Urinary bladder (tissue), 4 donors: ENCODE results near the gene ESR1. TPM values are rescaled to one million over a fixed set of nuclear protein-coding genes. Genes with fewer than 3 reads are reported as not detected.

Experiments
- DNase-seq: peaks from one replicate; pipeline ENCODE4 v3.0.0-alpha.2; 2015; ENCODE audit errors: extremely low spot score
- H3K27ac ChIP-seq: one replicate; pipeline ENCODE4 v1.5.1; 2013; ENCODE audit warnings: low read depth, mild to moderate bottlenecking, moderate library complexity
- H3K36me3 ChIP-seq: one replicate; pipeline ENCODE4 v1.6.1; 2013; ENCODE audit warnings: mild to moderate bottlenecking, moderate library complexity; ENCODE audit not compliant: insufficient read depth
- H3K4me1 ChIP-seq: one replicate; pipeline ENCODE4 v1.6.1; 2013; ENCODE audit warnings: mild to moderate bottlenecking, moderate library complexity; ENCODE audit not compliant: insufficient read depth
- H3K4me3 ChIP-seq: one replicate; pipeline ENCODE4 v1.5.1; 2013; ENCODE audit warnings: low read depth, low read length
- WGBS: extraction: QIAGEN DNeasy Blood & Tissue Kit; methylation state at CpG from one replicate; pipeline ENCODE4 v1.1.7; 2013; 5-methylcytosine and 5-hydroxymethylcytosine counted together
- polyA plus RNA-seq: library from polyadenylated mRNA; stranded (reverse); fragments of 200-250 nt; gene quantifications from one replicate; pipeline ENCODE4 v1.2.3, GENCODE V29; 2013
- total RNA-seq: library from RNA; depleted of rRNA; stranded (reverse); fragments of >200 nt; gene quantifications from one replicate; pipeline ENCODE4 v1.2.3, GENCODE V29; 2014
- donor health status: healthy with polysubstance abuse.
- donor health status: healthy.

Gene ESR1
- total and polyA plus RNA-seq, 2 donors, result 1.8 to 6.9 TPM

GRCh38 chr6:152094276-152094675 lies 286.8 kb downstream of the ESR1 start:
- H3K27ac ChIP-seq, result no peak overlapping the region
- peaks cover 4% of the 10 kb centered on the region for H3K4me1 ChIP-seq
- DNase-seq, result no peak
- WGBS, result 91% methylated on average over 4 of the region's 4 CpGs
- H3K36me3 ChIP-seq, result no peaks in the 10 kb centered on the region
- H3K4me3 ChIP-seq, result no peak overlapping the region

- Histone ChIP-seq H3K4me3 (no peak overlapping the region), H3K4me1 (peaks cover 4% of the 10 kb centered on the region), H3K27ac (peak overlapping the region; percentile 25), H3K36me3 (no peaks in the 10 kb centered on the region)
- no peak for DNase-seq
- WGBS, result 69% methylated on average over 3 of the region's 3 CpGs
Observed at GRCh38 chr6:152094992-152095592, 287.6 kb downstream of the ESR1 start.

- Histone ChIP-seq H3K27ac (no peak overlapping the region), H3K4me3 (no peak overlapping the region), H3K36me3 (no peaks in the 10 kb centered on the region), H3K4me1 (peaks cover 2% of the 10 kb centered on the region)
- peak; percentile 21 for DNase-seq
- WGBS, result 48% methylated on average over 5 of the region's 5 CpGs
Observed at GRCh38 chr6:152096863-152097496, 289.5 kb downstream of the ESR1 start.

GRCh38 chr6:152098683-152099082 lies 291.2 kb downstream of the ESR1 start:
- peaks cover 2% of the 10 kb centered on the region for H3K4me1 ChIP-seq
- DNase-seq, result no peak
- H3K4me3 ChIP-seq, result no peak overlapping the region
- no peaks in the 10 kb centered on the region for H3K36me3 ChIP-seq
- no peak overlapping the region for H3K27ac ChIP-seq
- WGBS, result 93% methylated on average over 14 of the region's 14 CpGs

- DNase-seq, result no peak
- Histone ChIP-seq H3K27ac (no peak overlapping the region), H3K4me1 (peaks cover 2% of the 10 kb centered on the region), H3K4me3 (no peak overlapping the region), H3K36me3 (no peaks in the 10 kb centered on the region)
- WGBS, result 81% methylated on average over 4 of the region's 4 CpGs
Observed at GRCh38 chr6:152099446-152100182, 292.1 kb downstream of the ESR1 start.

- no peak for DNase-seq
- 58% methylated on average over 7 of the region's 7 CpGs for WGBS
- no peaks in the 10 kb centered on the region for H3K4me1 ChIP-seq
- no peak overlapping the region for H3K27ac ChIP-seq
- no peaks in the 10 kb centered on the region for H3K36me3 ChIP-seq
- H3K4me3 ChIP-seq, result no peak overlapping the region
Observed at GRCh38 chr6:152100183-152100618, 292.7 kb downstream of the ESR1 start.

GRCh38 chr6:152107973-152108372 lies 300.5 kb downstream of the ESR1 start:
- H3K4me3 ChIP-seq, result no peak overlapping the region
- WGBS, result 91% methylated on average over 4 of the region's 4 CpGs
- H3K4me1 ChIP-seq, result no peaks in the 10 kb centered on the region
- no peak for DNase-seq
- no peak overlapping the region for H3K27ac ChIP-seq
- H3K36me3 ChIP-seq, result no peaks in the 10 kb centered on the region

GRCh38 chr6:152110886-152111820 lies 303.7 kb downstream of the ESR1 start:
- Histone ChIP-seq H3K4me1 (no peaks in the 10 kb centered on the region), H3K36me3 (no peaks in the 10 kb centered on the region), H3K4me3 (no peak overlapping the region), H3K27ac (no peak overlapping the region)
- WGBS, result 38% methylated on average over 20 of the region's 20 CpGs
- no peak for DNase-seq

- WGBS, result 85% methylated on average over 15 of the region's 15 CpGs
- Histone ChIP-seq H3K36me3 (no peaks in the 10 kb centered on the region), H3K27ac (no peak overlapping the region), H3K4me1 (no peaks in the 10 kb centered on the region), H3K4me3 (no peak overlapping the region)
- DNase-seq, result no peak
Observed at GRCh38 chr6:152112491-152113261, 305.2 kb downstream of the ESR1 start.

GRCh38 chr6:152117156-152118133 lies 310.0 kb downstream of the ESR1 start:
- no peaks in the 10 kb centered on the region for H3K4me1 ChIP-seq
- H3K36me3 ChIP-seq, result peaks cover 6% of the 10 kb centered on the region
- no peak overlapping the region for H3K27ac ChIP-seq
- WGBS, result 42% methylated on average over 9 of the region's 9 CpGs
- no peak for DNase-seq
- no peak overlapping the region for H3K4me3 ChIP-seq

- 94% methylated on average over 3 of the region's 3 CpGs for WGBS
- Histone ChIP-seq H3K4me1 (no peaks in the 10 kb centered on the region), H3K27ac (no peak overlapping the region), H3K4me3 (no peak overlapping the region), H3K36me3 (peaks cover 7% of the 10 kb centered on the region)
- no peak for DNase-seq
Observed at GRCh38 chr6:152118224-152118623, 310.7 kb downstream of the ESR1 start.

- Histone ChIP-seq H3K36me3 (peaks cover 7% of the 10 kb centered on the region), H3K4me1 (no peaks in the 10 kb centered on the region), H3K4me3 (no peak overlapping the region), H3K27ac (no peak overlapping the region)
- WGBS, result 91% methylated on average over 5 of the region's 5 CpGs
- DNase-seq, result no peak
Observed at GRCh38 chr6:152118678-152119077, 311.2 kb downstream of the ESR1 start.
